Measurements from ENCODE around the gene KIAA0232. TPM values are rescaled to one million over a fixed set of nuclear protein-coding genes. Genes with fewer than 3 reads are reported as not detected.
A peak's percentile ranks its signal among the peaks of the same experiment; 100 is the strongest.

The KIAA0232 gene
- total RNA-seq, 4 donors from 2014 or later = 34.6 to 54.0 (median 47.8) TPM

GRCh38 chr4:6770581-6771228 lies 11.8 kb upstream of the KIAA0232 start:
- no peaks in the 10 kb centered on the region for H3K27me3 ChIP-seq
- H3K27ac ChIP-seq (replicated peaks in 1 of 4) = peak overlapping the region in 3 of 4 donors; percentile 18 to 57 (median 40)
- H3K4me1 ChIP-seq = peaks cover 15 to 28% (median 24%) of the 10 kb centered on the region in 4 donors
- no peak for DNase-seq (ENCODE audit: extremely low spot score)
- no peak overlapping the region for H3K4me3 ChIP-seq
- intact Hi-C loops (cut with DNase I) = no loop called here
- TF ChIP-seq POLR2A (IDR thresholded peaks at IDR 0.05; ENCODE audit: low read depth) (no peak), CTCF (IDR thresholded peaks at IDR 0.05) (no peak), EP300 (IDR thresholded peaks at IDR 0.05) (no peak), POLR2AphosphoS5 (IDR thresholded peaks at IDR 0.05) (no peak)
- no peaks in the 10 kb centered on the region for H3K9me3 ChIP-seq
- WGBS = 96% methylated on average over 7 of the region's 7 CpGs
- no peaks in the 10 kb centered on the region for H3K36me3 ChIP-seq

GRCh38 chr4:6771229-6771671 lies 11.3 kb upstream of the KIAA0232 start:
- WGBS = 92% methylated on average over 6 of the region's 8 CpGs
- no peaks in the 10 kb centered on the region for H3K9me3 ChIP-seq
- intact Hi-C loops (cut with DNase I) = no loop called here
- H3K4me3 ChIP-seq = no peak overlapping the region
- H3K27me3 ChIP-seq = no peaks in the 10 kb centered on the region
- TF ChIP-seq EP300 (IDR thresholded peaks at IDR 0.05) (no peak), POLR2A (IDR thresholded peaks at IDR 0.05; ENCODE audit: low read depth) (no peak), POLR2AphosphoS5 (IDR thresholded peaks at IDR 0.05) (no peak), CTCF (IDR thresholded peaks at IDR 0.05) (no peak)
- no peak for DNase-seq (ENCODE audit: extremely low spot score)
- H3K27ac ChIP-seq (replicated peaks in 1 of 4) = peak overlapping the region; percentile 5 to 57 (median 29)
- peaks cover 15 to 28% (median 24%) of the 10 kb centered on the region in 4 donors for H3K4me1 ChIP-seq
- H3K36me3 ChIP-seq = no peaks in the 10 kb centered on the region

- Histone ChIP-seq H3K4me1 (peaks cover 10 to 28% (median 22%) of the 10 kb centered on the region in 4 donors), H3K36me3 (no peaks in the 10 kb centered on the region), H3K9me3 (no peaks in the 10 kb centered on the region), H3K27me3 (no peaks in the 10 kb centered on the region), H3K4me3 (no peak overlapping the region), H3K27ac (replicated peaks in 1 of 4) (peak overlapping the region in 1 of 4 donors; percentile 7)
- intact Hi-C loops (cut with DNase I) = no loop called here
- 77% methylated on average over 10 of the region's 10 CpGs for WGBS
- no peak for DNase-seq (ENCODE audit: extremely low spot score)
- TF ChIP-seq CTCF (IDR thresholded peaks at IDR 0.05) = no peak
- no peak for TF ChIP-seq POLR2AphosphoS5 (IDR thresholded peaks at IDR 0.05)
- TF ChIP-seq POLR2A (IDR thresholded peaks at IDR 0.05; ENCODE audit: low read depth) = no peak
- TF ChIP-seq EP300 (IDR thresholded peaks at IDR 0.05) = no peak
These were observed 10.2 kb upstream of the KIAA0232 start for GRCh38 chr4:6772223-6772928.

- H3K4me3 ChIP-seq = no peak overlapping the region
- H3K4me1 ChIP-seq = peaks cover 3 to 26% (median 14%) of the 10 kb centered on the region in 4 donors
- H3K27me3 ChIP-seq = no peaks in the 10 kb centered on the region
- no peak for TF ChIP-seq CTCF (IDR thresholded peaks at IDR 0.05)
- no peak for TF ChIP-seq EP300 (IDR thresholded peaks at IDR 0.05)
- TF ChIP-seq POLR2A (IDR thresholded peaks at IDR 0.05; ENCODE audit: low read depth) = no peak
- no peak for TF ChIP-seq POLR2AphosphoS5 (IDR thresholded peaks at IDR 0.05)
- 90% methylated on average over 3 of the region's 6 CpGs for WGBS
- intact Hi-C loops (cut with DNase I) = no loop called here
- H3K36me3 ChIP-seq = no peaks in the 10 kb centered on the region
- H3K27ac ChIP-seq (replicated peaks in 1 of 4) = no peak overlapping the region
- no peaks in the 10 kb centered on the region for H3K9me3 ChIP-seq
- DNase-seq (ENCODE audit: extremely low spot score) = no peak
These were observed 9.4 kb upstream of the KIAA0232 start for GRCh38 chr4:6773106-6773505.

Measured in esophagus muscularis mucosa (tissue), 4 donors.